IPS-20b (cell line): Measurements from ENCODE around the gene MYOF.

Experiments used
- H3K27ac ChIP-seq: one replicate; pipeline ENCODE4 v1.5.1; 2013; ENCODE audit warnings: low read length
- H3K27me3 ChIP-seq: 2 replicates; pipeline ENCODE4 v1.6.1; 2013; ENCODE audit warnings: mild to moderate bottlenecking, low read length, inconsistent platforms; ENCODE audit not compliant: insufficient read depth
- H3K36me3 ChIP-seq: 2 replicates; pipeline ENCODE4 v1.6.1; 2013; ENCODE audit warnings: low read depth, mild to moderate bottlenecking, inconsistent platforms, low read length, moderate library complexity; ENCODE audit not compliant: insufficient read depth
- H3K4me1 ChIP-seq: 2 replicates; pipeline ENCODE4 v1.6.1; 2013; ENCODE audit warnings: mild to moderate bottlenecking, control low read depth, inconsistent platforms, low read length, moderate library complexity; ENCODE audit not compliant: insufficient read depth
- H3K4me3 ChIP-seq: 2 replicates; pipeline ENCODE4 v1.5.1; 2013; ENCODE audit warnings: mild to moderate bottlenecking, low read length, inconsistent platforms
- H3K9ac ChIP-seq: 2 replicates; pipeline ENCODE4 v1.6.1; 2013; ENCODE audit warnings: low read depth, mild to moderate bottlenecking, inconsistent platforms, low read length, moderate library complexity
- H3K9me3 ChIP-seq: 2 replicates; pipeline ENCODE4 v1.6.1; 2013; ENCODE audit warnings: mild to moderate bottlenecking, low read depth, low read length, inconsistent platforms; ENCODE audit not compliant: insufficient read depth

MYOF gene

GRCh38 chr10:93463723-93464476 is 18.2 kb downstream of the MYOF start:
- Histone ChIP-seq H3K4me3 (no peak overlapping the region), H3K27ac (no peak overlapping the region), H3K27me3 (no peaks in the 10 kb centered on the region), H3K36me3 (no peaks in the 10 kb centered on the region), H3K4me1 (peaks cover 6% of the 10 kb centered on the region; the same call in 1 of the 2 replicates), H3K9me3 (no peaks in the 10 kb centered on the region), H3K9ac (no peak overlapping the region)

GRCh38 chr10:93462881-93463280 is 19.3 kb downstream of the MYOF start:
- no peak overlapping the region for H3K4me3 ChIP-seq
- H3K27me3 ChIP-seq = no peaks in the 10 kb centered on the region
- H3K9ac ChIP-seq = no peak overlapping the region
- no peaks in the 10 kb centered on the region for H3K9me3 ChIP-seq
- H3K27ac ChIP-seq = no peak overlapping the region
- H3K4me1 ChIP-seq = peaks cover 8% of the 10 kb centered on the region; the same call in 1 of the 2 replicates
- no peaks in the 10 kb centered on the region for H3K36me3 ChIP-seq

DNA sequence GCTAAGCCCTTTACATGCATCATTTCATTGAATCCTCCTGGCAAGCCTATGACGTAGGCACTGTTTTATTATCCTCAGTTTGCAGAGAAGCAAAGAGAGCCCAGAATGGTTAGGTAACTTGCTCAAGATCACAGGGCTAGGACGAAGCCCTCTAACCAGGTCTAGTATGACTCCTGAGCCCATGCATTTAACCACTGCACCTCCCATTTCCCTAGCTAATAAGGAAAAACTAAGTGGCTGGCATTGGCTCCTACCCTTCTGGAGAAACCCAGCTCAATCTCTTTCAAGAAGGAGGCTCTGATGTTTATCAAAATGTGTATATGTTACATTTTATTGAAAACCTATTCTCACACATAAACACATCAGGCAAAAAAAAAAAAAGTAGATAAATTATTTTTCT is 19.8 kb downstream of the MYOF start:
- no peak overlapping the region for H3K27ac ChIP-seq
- no peaks in the 10 kb centered on the region for H3K36me3 ChIP-seq
- H3K9ac ChIP-seq = no peak overlapping the region
- no peak overlapping the region for H3K4me3 ChIP-seq
- peaks cover 8% of the 10 kb centered on the region; the same call in 1 of the 2 replicates for H3K4me1 ChIP-seq
- no peaks in the 10 kb centered on the region for H3K27me3 ChIP-seq
- H3K9me3 ChIP-seq = no peaks in the 10 kb centered on the region

- no peak overlapping the region for H3K9ac ChIP-seq
- no peaks in the 10 kb centered on the region for H3K27me3 ChIP-seq
- H3K4me3 ChIP-seq = no peak overlapping the region
- H3K9me3 ChIP-seq = no peaks in the 10 kb centered on the region
- no peak overlapping the region for H3K27ac ChIP-seq
- H3K36me3 ChIP-seq = no peaks in the 10 kb centered on the region
- H3K4me1 ChIP-seq = peaks cover 8% of the 10 kb centered on the region; the same call in 1 of the 2 replicates
Measured at GRCh38 chr10:93461807-93462178, 20.3 kb downstream of the MYOF start.

- Histone ChIP-seq H3K4me1 (peaks cover 8% of the 10 kb centered on the region; the same call in 1 of the 2 replicates), H3K4me3 (no peak overlapping the region), H3K9ac (no peak overlapping the region), H3K9me3 (no peaks in the 10 kb centered on the region), H3K27me3 (no peaks in the 10 kb centered on the region), H3K27ac (no peak overlapping the region), H3K36me3 (no peaks in the 10 kb centered on the region)
Measured at GRCh38 chr10:93461109-93461806, 20.9 kb downstream of the MYOF start.

GRCh38 chr10:93459466-93459865 is 22.7 kb downstream of the MYOF start:
- Histone ChIP-seq H3K27me3 (no peaks in the 10 kb centered on the region), H3K27ac (no peak overlapping the region), H3K36me3 (no peaks in the 10 kb centered on the region), H3K9me3 (no peaks in the 10 kb centered on the region), H3K9ac (no peak overlapping the region), H3K4me3 (no peak overlapping the region), H3K4me1 (peaks cover 8% of the 10 kb centered on the region; the same call in 1 of the 2 replicates)

DNA sequence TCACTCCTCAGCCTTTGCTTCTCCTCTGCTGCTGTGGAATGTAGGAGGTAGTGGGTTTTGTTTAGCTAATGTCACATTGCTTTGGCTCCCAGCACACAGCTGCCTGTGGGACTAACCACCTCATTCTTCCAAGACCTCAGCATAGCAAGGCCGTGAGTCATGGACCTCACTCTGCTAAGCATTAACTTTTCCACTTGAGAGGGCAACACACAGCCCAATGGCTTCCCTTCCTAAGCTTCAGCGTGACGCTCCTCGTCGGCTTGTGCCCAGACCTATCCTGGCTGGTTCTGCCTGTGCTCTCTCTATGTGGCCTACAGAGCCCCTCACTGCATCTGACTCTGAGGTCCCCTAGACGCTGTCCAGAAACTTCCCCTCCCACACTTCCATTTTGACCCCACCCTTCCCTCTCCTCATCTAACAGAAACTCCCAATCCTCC is 23.3 kb downstream of the MYOF start:
- no peaks in the 10 kb centered on the region for H3K9me3 ChIP-seq
- no peak overlapping the region for H3K4me3 ChIP-seq
- no peak overlapping the region for H3K27ac ChIP-seq
- no peaks in the 10 kb centered on the region for H3K27me3 ChIP-seq
- H3K4me1 ChIP-seq = peaks cover 8% of the 10 kb centered on the region; the same call in 1 of the 2 replicates
- no peak overlapping the region; the same call in 1 of the 2 replicates for H3K9ac ChIP-seq
- no peaks in the 10 kb centered on the region for H3K36me3 ChIP-seq

- Histone ChIP-seq H3K4me3 (no peak overlapping the region), H3K27ac (no peak overlapping the region), H3K9ac (no peak overlapping the region), H3K9me3 (no peaks in the 10 kb centered on the region), H3K27me3 (no peaks in the 10 kb centered on the region), H3K4me1 (peaks cover 8% of the 10 kb centered on the region; the same call in 1 of the 2 replicates), H3K36me3 (no peaks in the 10 kb centered on the region)
Measured at GRCh38 chr10:93457511-93457910, 24.6 kb downstream of the MYOF start.

DNA sequence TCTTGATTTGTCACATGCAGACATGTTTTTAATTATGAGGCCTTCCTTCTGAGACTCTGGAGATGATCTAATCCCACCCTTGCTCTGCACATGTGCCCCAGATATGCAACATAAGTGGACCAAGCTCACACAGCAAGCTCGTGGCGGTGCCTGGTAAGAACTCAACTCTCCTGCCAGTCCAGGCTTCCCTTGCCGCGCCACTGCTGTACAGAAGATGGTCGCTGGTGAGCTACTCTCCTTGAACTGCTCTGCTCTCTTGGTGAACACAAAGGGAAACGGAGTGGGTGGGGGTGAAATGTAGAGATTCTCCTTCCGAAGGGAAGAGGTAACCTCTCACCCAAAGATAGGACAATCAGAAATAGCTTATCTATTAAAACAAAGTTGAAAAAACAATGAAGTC is 25.7 kb downstream of the MYOF start:
- H3K36me3 ChIP-seq = no peaks in the 10 kb centered on the region
- H3K27ac ChIP-seq = no peak overlapping the region
- H3K9me3 ChIP-seq = no peaks in the 10 kb centered on the region
- H3K4me1 ChIP-seq = peaks cover 8% of the 10 kb centered on the region; the same call in 1 of the 2 replicates
- no peak overlapping the region for H3K4me3 ChIP-seq
- no peak overlapping the region for H3K9ac ChIP-seq
- no peaks in the 10 kb centered on the region for H3K27me3 ChIP-seq

- Histone ChIP-seq H3K27ac (no peak overlapping the region), H3K9me3 (no peaks in the 10 kb centered on the region), H3K4me1 (peaks cover 8% of the 10 kb centered on the region; the same call in 1 of the 2 replicates), H3K4me3 (no peak overlapping the region), H3K36me3 (no peaks in the 10 kb centered on the region), H3K9ac (no peak overlapping the region), H3K27me3 (no peaks in the 10 kb centered on the region)
Measured at GRCh38 chr10:93454736-93455135, 27.4 kb downstream of the MYOF start.

GRCh38 chr10:93454146-93454545 is 28.0 kb downstream of the MYOF start:
- Histone ChIP-seq H3K27ac (no peak overlapping the region), H3K9ac (no peak overlapping the region), H3K9me3 (no peaks in the 10 kb centered on the region), H3K4me1 (peaks cover 4% of the 10 kb centered on the region; the same call in 1 of the 2 replicates), H3K4me3 (no peak overlapping the region), H3K27me3 (no peaks in the 10 kb centered on the region), H3K36me3 (no peaks in the 10 kb centered on the region)

GRCh38 chr10:93452143-93452542 is 30.0 kb downstream of the MYOF start:
- H3K36me3 ChIP-seq = no peaks in the 10 kb centered on the region
- H3K4me3 ChIP-seq = no peak overlapping the region
- H3K4me1 ChIP-seq = no peaks in the 10 kb centered on the region
- H3K27me3 ChIP-seq = no peaks in the 10 kb centered on the region
- no peaks in the 10 kb centered on the region for H3K9me3 ChIP-seq
- H3K27ac ChIP-seq = no peak overlapping the region
- H3K9ac ChIP-seq = no peak overlapping the region
